SH-SY5Y (cell line): ENCODE data around the gene SIGMAR1.

ENCODE experiments used
- GATA2 ChIP-seq: IDR thresholded peaks from 2 replicates; pipeline ENCODE4 v1.6.1; 2011; ENCODE audit warnings: mild to moderate bottlenecking, low read depth, low read length
- GATA3 ChIP-seq: IDR thresholded peaks from 2 replicates; pipeline ENCODE4 v1.6.1; 2011; ENCODE audit warnings: low read depth, mild to moderate bottlenecking, low read length, moderate library complexity

DNA sequence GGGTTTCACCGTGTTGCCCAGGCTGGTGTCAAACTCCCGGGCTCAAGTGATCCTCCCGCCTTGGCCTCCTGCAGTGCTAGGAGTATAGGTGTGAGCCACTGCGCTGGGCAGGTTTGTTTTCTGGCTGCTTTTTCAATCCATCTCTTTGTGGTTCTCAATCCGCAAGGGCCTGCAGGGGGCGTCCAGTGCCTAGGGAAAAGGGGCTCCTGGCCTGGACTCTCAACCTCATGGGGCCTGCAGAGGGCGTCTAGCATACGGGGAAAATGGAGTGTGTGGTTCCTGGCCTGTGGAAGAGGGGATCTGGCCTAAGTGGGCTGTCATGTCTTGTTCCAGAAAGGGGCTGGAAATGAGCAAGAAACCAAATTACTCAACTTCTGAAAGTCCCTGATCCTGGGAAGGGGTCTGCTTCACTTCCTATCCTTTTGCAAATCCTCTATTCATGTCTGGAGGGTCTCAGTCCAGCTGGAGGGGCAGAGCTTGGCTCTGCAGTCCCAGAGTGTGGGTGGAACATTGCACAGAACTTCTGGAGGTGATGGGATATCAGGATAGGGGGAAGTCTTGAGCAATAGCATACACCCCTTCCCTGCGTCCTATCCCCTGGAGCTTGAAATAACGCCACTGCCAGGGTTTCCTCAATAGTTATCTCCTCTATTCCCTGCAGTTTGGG, 37.6 kb upstream of the SIGMAR1 start:
- TF ChIP-seq GATA3 (no peak), GATA2 (no peak)
